Cardiac muscle cell (in vitro differentiated cells and primary cell): ENCODE measurements around the gene YPEL2. TPM values are rescaled to one million over a fixed set of nuclear protein-coding genes. Genes with fewer than 3 reads are reported as not detected.

Experiments used
- DNase-seq, 2 donors: peaks; one replicate each; pipeline versions ENCODE4 v3.0.0 to v3.0.0-alpha.2; 2010 to 2017; ENCODE audit warnings: low read depth in 1 of 2, low spot score in 1 of 2
- H3K27ac ChIP-seq: fragments of 200-600 bp; sonication (generic); 2 replicates; pipeline ENCODE4 v1.5.1; 2016
- H3K27me3 ChIP-seq: fragments of 200-600 bp; sonication (generic); 2 replicates; pipeline ENCODE4 v1.6.0; 2016; ENCODE audit warnings: control low read depth
- H3K36me3 ChIP-seq: fragments of 200-600 bp; sonication (generic); 2 replicates; pipeline ENCODE4 v1.5.1; 2016; ENCODE audit warnings: control low read depth
- H3K4me1 ChIP-seq: fragments of 200-600 bp; sonication (generic); 2 replicates; pipeline ENCODE4 v1.8.1; 2017; ENCODE audit warnings: low read depth, mild to moderate bottlenecking, mixed run types
- H3K4me3 ChIP-seq: fragments of 200-600 bp; sonication (generic); 2 replicates; pipeline ENCODE4 v1.5.1; 2016; ENCODE audit warnings: mild to moderate bottlenecking
- H3K9me3 ChIP-seq: fragments of 200-600 bp; sonication (generic); 2 replicates; pipeline ENCODE4 v1.5.1; 2017; ENCODE audit warnings: low read depth, mild to moderate bottlenecking, control low read depth
- polyA plus RNA-seq: library from polyadenylated mRNA; unstranded; fragments of >200 nt; fragmentation: Nextera tagmentation; extraction: Ambion mirVana; gene quantifications from 2 replicates; pipeline ENCODE4 v1.2.1, GENCODE V29; 2016
- total RNA-seq: library from RNA; depleted of rRNA; stranded (reverse); fragments of >200 nt; gene quantifications from 2 replicates; pipeline ENCODE4 v1.2.3, GENCODE V29; 2016
- TF ChIP-seq, protein P1 (sequence below): IDR thresholded peaks from 2 replicates; pipeline ENCODE4 v1.5.1; 2012; ENCODE audit warnings: low read depth, mild to moderate bottlenecking, low read length

YPEL2 gene
- total and polyA plus RNA-seq, 2 experiments from 2014 or later, result 79.3 to 80.7 TPM

GRCh38 chr17:59420901-59421300, 89.4 kb downstream of the YPEL2 start:
- Histone ChIP-seq H3K27me3 (no peaks in the 10 kb centered on the region), H3K27ac (no peak overlapping the region), H3K4me1 (peaks cover 82% of the 10 kb centered on the region), H3K9me3 (no peaks in the 10 kb centered on the region), H3K36me3 (no peaks in the 10 kb centered on the region), H3K4me3 (no peak overlapping the region)
- TF ChIP-seq, protein P1, sequence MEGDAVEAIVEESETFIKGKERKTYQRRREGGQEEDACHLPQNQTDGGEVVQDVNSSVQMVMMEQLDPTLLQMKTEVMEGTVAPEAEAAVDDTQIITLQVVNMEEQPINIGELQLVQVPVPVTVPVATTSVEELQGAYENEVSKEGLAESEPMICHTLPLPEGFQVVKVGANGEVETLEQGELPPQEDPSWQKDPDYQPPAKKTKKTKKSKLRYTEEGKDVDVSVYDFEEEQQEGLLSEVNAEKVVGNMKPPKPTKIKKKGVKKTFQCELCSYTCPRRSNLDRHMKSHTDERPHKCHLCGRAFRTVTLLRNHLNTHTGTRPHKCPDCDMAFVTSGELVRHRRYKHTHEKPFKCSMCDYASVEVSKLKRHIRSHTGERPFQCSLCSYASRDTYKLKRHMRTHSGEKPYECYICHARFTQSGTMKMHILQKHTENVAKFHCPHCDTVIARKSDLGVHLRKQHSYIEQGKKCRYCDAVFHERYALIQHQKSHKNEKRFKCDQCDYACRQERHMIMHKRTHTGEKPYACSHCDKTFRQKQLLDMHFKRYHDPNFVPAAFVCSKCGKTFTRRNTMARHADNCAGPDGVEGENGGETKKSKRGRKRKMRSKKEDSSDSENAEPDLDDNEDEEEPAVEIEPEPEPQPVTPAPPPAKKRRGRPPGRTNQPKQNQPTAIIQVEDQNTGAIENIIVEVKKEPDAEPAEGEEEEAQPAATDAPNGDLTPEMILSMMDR, result no peak
- DNase-seq, result no peak

DNA sequence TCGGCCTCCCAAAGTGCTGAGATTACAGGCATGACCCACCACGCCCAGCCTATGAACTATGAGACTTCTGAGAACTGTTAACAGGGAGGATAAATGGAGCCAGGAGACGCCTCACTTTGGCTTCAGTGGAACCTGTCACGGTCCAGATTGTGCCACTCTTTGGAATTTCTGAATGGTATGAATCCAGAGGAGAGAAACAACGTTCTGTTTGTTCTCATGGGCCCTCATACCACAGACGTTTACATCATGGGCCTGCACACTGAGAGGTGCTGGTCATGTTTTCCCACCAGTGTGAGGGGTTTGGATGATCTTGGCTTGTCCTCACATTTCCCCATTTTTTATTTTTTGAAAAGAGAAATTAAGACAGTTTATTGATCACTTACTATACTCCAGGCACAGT, 90.3 kb downstream of the YPEL2 start:
- no peak overlapping the region for H3K4me3 ChIP-seq
- peak overlapping the region; percentile 98 for H3K27ac ChIP-seq
- DNase-seq, result no peak
- H3K9me3 ChIP-seq, result no peaks in the 10 kb centered on the region
- no peaks in the 10 kb centered on the region for H3K36me3 ChIP-seq
- H3K4me1 ChIP-seq, result peaks cover 84% of the 10 kb centered on the region
- TF ChIP-seq, protein P1, result no peak
- H3K27me3 ChIP-seq, result no peaks in the 10 kb centered on the region

DNA sequence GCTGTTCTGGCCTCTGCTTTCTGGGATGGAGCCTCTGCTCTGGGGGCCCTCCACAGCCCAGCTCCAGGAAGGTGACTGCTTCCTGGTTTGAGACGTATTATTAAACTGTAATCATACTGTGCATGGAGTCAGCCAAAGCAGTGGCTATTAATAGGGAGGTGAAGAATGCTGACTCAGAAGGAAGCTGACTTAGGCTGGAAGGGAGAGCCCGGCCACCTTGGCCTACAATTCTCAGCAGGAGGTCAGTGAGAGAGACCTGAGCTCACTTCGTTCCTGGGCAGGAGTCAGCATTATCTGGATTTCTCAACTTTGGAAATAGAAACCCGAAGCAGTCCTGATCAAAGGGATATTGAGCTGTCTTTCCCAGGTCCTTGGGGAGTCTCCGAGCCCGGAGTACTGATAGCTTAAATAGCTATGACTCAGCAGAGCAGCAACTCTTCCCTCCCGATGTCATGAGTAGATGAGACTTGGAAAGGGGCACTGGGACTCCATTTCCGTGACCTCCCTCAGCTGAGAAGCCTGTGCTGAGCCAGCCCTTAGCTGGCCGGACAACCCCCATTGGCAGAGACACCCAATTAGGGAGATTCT, 91.8 kb downstream of the YPEL2 start:
- no peak overlapping the region for H3K4me3 ChIP-seq
- peaks cover 90% of the 10 kb centered on the region for H3K4me1 ChIP-seq
- H3K27ac ChIP-seq, result peak overlapping the region; percentile 98
- H3K9me3 ChIP-seq, result no peaks in the 10 kb centered on the region
- DNase-seq, result peak; percentile 54 to 92
- H3K36me3 ChIP-seq, result no peaks in the 10 kb centered on the region
- H3K27me3 ChIP-seq, result no peaks in the 10 kb centered on the region
- TF ChIP-seq, protein P1, result no peak

GRCh38 chr17:59423903-59424302, 92.4 kb downstream of the YPEL2 start:
- TF ChIP-seq, protein P1, result no peak
- H3K4me3 ChIP-seq, result no peak overlapping the region
- no peak for DNase-seq
- H3K27me3 ChIP-seq, result no peaks in the 10 kb centered on the region
- H3K4me1 ChIP-seq, result peaks cover 87% of the 10 kb centered on the region
- H3K36me3 ChIP-seq, result no peaks in the 10 kb centered on the region
- no peaks in the 10 kb centered on the region for H3K9me3 ChIP-seq
- peak overlapping the region; percentile 98 for H3K27ac ChIP-seq

GRCh38 chr17:59424331-59424730, 92.9 kb downstream of the YPEL2 start:
- Histone ChIP-seq H3K27me3 (no peaks in the 10 kb centered on the region), H3K36me3 (no peaks in the 10 kb centered on the region), H3K4me1 (peaks cover 83% of the 10 kb centered on the region), H3K27ac (peak overlapping the region; percentile 98), H3K4me3 (no peak overlapping the region), H3K9me3 (no peaks in the 10 kb centered on the region)
- TF ChIP-seq, protein P1, result no peak
- DNase-seq, result no peak
